IPS-20b (cell line): ENCODE results near the gene NAV2.

Experiments
- H3K27ac ChIP-seq: one replicate; pipeline ENCODE4 v1.5.1; 2013; ENCODE audit warnings: low read length
- H3K27me3 ChIP-seq: 2 replicates; pipeline ENCODE4 v1.6.1; 2013; ENCODE audit warnings: mild to moderate bottlenecking, low read length, inconsistent platforms; ENCODE audit not compliant: insufficient read depth
- H3K36me3 ChIP-seq: 2 replicates; pipeline ENCODE4 v1.6.1; 2013; ENCODE audit warnings: low read depth, mild to moderate bottlenecking, inconsistent platforms, low read length, moderate library complexity; ENCODE audit not compliant: insufficient read depth
- H3K4me1 ChIP-seq: 2 replicates; pipeline ENCODE4 v1.6.1; 2013; ENCODE audit warnings: mild to moderate bottlenecking, control low read depth, inconsistent platforms, low read length, moderate library complexity; ENCODE audit not compliant: insufficient read depth
- H3K4me3 ChIP-seq: 2 replicates; pipeline ENCODE4 v1.5.1; 2013; ENCODE audit warnings: mild to moderate bottlenecking, low read length, inconsistent platforms
- H3K9ac ChIP-seq: 2 replicates; pipeline ENCODE4 v1.6.1; 2013; ENCODE audit warnings: low read depth, mild to moderate bottlenecking, inconsistent platforms, low read length, moderate library complexity
- H3K9me3 ChIP-seq: 2 replicates; pipeline ENCODE4 v1.6.1; 2013; ENCODE audit warnings: mild to moderate bottlenecking, low read depth, low read length, inconsistent platforms; ENCODE audit not compliant: insufficient read depth

The NAV2 gene

DNA sequence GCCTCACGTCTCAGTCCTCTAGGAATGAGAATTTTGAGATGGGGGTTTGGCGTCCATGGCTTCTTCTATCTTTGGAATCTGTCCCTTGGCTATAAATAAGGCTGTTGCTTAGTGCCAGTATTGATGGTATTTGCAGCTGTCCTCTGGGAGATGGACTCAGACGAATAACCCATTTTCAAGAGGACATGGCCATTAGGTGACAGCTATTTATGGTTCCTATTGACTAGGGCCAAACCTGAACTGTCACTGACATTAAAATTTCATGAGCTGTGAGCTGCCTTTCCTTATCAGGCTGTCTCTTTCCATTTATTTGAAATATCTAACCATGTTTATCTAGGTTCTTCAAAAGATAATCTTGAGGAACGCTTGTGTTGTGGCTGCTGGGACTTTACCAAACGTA lies 92.7 kb downstream of the NAV2 start:
- no peak overlapping the region for H3K27ac ChIP-seq
- H3K36me3 ChIP-seq: peaks cover 6% of the 10 kb centered on the region; the same call in 1 of the 2 replicates
- no peak overlapping the region for H3K4me3 ChIP-seq
- H3K9me3 ChIP-seq: no peaks in the 10 kb centered on the region
- H3K4me1 ChIP-seq: peaks cover 49% of the 10 kb centered on the region
- no peaks in the 10 kb centered on the region for H3K27me3 ChIP-seq
- no peak overlapping the region for H3K9ac ChIP-seq

DNA sequence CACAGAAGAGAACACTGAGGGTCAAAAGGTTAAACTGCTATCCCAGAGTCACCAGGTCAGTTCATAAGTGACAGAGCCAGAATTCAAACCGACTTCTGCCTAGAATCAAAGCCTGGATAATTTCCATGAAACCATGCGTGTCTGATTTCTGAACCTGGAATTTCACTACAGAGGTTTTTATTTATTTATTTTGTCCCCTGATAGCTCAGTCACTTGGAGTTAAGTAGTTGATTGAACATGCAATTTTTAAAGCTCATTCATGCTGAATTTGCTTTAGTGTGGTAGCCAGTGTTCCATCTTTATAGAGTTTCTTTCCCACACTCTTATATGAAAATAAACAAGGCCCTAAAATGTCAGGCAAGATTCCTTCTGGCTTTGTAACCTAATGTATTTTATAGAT lies 93.2 kb downstream of the NAV2 start:
- peaks cover 51% of the 10 kb centered on the region for H3K4me1 ChIP-seq
- H3K9me3 ChIP-seq: no peaks in the 10 kb centered on the region
- H3K4me3 ChIP-seq: no peak overlapping the region
- no peak overlapping the region for H3K9ac ChIP-seq
- no peaks in the 10 kb centered on the region for H3K27me3 ChIP-seq
- H3K27ac ChIP-seq: no peak overlapping the region
- peaks cover 6% of the 10 kb centered on the region; the same call in 1 of the 2 replicates for H3K36me3 ChIP-seq

DNA sequence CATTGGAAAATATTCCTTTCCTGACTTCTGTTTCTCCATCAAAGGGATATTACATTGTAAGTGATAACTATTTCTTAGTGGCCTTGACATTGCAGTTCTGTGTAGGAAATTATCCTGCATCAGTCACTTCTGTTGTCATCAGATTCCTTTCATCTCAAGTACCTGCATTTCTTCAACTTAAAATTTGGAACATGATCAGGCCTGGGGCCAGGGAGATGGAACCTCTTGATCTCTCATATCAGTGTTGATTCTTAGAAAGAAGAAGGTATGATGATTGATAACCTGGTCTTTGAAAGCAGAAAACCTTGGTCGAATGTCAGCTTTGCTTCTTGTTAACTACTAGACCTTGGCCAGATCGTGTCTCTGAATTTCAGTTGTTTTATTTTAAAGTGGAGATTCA lies 93.6 kb downstream of the NAV2 start:
- no peak overlapping the region for H3K4me3 ChIP-seq
- peaks cover 55% of the 10 kb centered on the region for H3K4me1 ChIP-seq
- H3K9ac ChIP-seq: no peak overlapping the region
- no peaks in the 10 kb centered on the region for H3K9me3 ChIP-seq
- no peaks in the 10 kb centered on the region for H3K27me3 ChIP-seq
- H3K27ac ChIP-seq: no peak overlapping the region
- H3K36me3 ChIP-seq: peaks cover 6% of the 10 kb centered on the region; the same call in 1 of the 2 replicates

DNA sequence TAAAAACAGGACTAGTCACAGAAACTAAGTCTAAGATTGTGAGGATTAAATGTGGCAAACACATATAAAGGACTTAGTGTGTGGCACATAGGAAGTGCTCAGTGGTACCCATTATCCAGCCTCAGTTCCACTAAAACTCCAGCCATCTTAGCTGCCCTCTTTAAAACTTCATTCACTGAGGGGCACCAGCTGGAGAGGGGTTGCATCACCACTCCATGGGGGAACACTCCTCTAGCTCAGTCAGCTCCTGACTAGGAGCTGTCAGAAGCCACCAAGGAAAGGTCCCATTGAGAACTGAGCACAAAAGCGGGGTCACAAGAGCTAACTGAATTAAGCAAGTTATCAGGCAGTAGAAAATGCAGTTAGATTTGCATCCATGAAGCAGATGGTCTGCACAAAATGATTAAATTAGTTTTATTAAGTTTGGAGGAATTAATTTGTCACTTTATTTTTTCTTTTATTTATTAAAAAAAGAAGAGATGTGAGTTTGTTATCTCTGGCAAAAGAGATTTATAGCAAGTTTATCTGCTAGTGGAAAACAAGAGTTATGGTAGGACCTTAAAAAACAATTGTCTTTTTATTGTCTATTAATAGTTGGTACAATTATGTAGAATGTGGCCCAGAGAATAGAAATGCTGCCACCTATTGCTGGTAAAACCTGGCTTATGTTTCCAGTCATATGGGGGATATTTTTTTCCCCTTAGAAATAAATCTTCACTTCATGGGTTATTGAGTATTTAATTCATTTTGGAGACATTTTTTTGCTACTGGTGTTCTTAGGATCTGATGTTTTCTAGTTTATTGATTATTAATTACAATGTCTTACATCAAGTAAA lies 95.7 kb downstream of the NAV2 start:
- Histone ChIP-seq H3K4me3 (no peak overlapping the region), H3K27ac (no peak overlapping the region), H3K4me1 (peaks cover 55% of the 10 kb centered on the region), H3K9ac (no peak overlapping the region), H3K36me3 (peaks cover 6% of the 10 kb centered on the region; the same call in 1 of the 2 replicates), H3K27me3 (no peaks in the 10 kb centered on the region), H3K9me3 (no peaks in the 10 kb centered on the region)

DNA sequence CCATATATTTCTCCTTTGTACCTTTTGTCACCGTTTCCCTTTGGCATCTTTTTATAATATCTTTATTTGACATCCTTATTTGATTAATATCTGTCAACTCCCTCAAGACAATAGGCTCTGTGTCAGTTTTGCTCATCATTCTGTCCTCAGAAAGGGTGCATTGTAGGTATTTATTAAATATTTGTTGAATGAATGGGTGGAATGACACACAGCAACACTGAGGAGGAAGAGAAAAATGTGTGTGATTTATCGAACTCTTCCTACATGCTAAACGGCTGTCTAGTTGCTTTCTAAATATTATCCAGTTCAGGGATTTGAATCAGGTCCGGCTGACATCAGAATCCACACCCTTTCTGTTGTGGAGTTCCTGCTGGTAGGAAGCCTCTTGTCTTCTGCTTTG lies 98.2 kb downstream of the NAV2 start:
- Histone ChIP-seq H3K27ac (no peak overlapping the region), H3K27me3 (no peaks in the 10 kb centered on the region), H3K9me3 (no peaks in the 10 kb centered on the region), H3K9ac (no peak overlapping the region), H3K4me3 (no peak overlapping the region), H3K4me1 (peaks cover 53% of the 10 kb centered on the region), H3K36me3 (peaks cover 3% of the 10 kb centered on the region; the same call in 1 of the 2 replicates)

DNA sequence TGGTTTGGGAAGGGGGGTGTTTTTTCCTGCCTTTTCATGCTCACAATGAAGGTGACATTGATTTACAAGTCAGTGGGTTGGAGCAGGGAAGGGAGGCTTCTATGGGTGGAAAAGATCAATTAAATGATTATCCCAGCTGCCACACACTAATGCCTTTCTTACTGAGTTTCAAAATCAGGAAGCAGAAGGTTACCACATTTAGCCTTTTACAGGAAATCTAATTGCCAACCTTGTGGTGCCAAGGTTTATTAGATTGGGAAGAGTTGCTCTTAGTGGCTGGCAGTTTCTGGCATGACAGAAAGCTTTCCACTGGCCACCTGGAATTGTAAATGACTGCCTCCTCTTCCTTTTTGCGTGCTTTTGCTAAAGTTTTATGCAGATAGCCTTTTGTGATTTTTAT lies 98.7 kb downstream of the NAV2 start:
- H3K9me3 ChIP-seq: no peaks in the 10 kb centered on the region
- H3K9ac ChIP-seq: no peak overlapping the region
- H3K4me3 ChIP-seq: no peak overlapping the region
- H3K36me3 ChIP-seq: no peaks in the 10 kb centered on the region
- H3K27ac ChIP-seq: no peak overlapping the region
- H3K27me3 ChIP-seq: no peaks in the 10 kb centered on the region
- H3K4me1 ChIP-seq: peaks cover 59% of the 10 kb centered on the region

DNA sequence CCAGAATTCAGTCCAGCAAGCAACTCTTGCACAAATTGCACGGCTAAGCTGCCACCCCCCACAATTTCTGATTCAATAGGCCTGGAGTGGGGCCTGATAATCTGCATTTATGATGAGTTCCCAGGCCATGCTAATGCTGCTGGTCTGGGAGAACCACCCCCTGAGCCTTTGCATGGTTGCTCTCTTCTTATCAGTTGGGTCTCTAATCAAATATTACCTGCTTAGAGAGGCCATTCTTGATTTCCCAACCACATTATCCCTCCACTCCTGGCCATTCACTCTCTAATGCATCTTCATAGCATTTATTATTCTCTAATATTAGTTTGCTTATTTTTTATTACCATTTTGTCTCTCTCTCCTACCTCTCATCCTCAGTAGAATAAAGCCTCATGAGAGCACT lies 99.5 kb downstream of the NAV2 start:
- Histone ChIP-seq H3K9ac (no peak overlapping the region), H3K27ac (no peak overlapping the region), H3K9me3 (no peaks in the 10 kb centered on the region), H3K4me3 (no peak overlapping the region), H3K4me1 (peaks cover 58% of the 10 kb centered on the region), H3K27me3 (no peaks in the 10 kb centered on the region), H3K36me3 (no peaks in the 10 kb centered on the region)

DNA sequence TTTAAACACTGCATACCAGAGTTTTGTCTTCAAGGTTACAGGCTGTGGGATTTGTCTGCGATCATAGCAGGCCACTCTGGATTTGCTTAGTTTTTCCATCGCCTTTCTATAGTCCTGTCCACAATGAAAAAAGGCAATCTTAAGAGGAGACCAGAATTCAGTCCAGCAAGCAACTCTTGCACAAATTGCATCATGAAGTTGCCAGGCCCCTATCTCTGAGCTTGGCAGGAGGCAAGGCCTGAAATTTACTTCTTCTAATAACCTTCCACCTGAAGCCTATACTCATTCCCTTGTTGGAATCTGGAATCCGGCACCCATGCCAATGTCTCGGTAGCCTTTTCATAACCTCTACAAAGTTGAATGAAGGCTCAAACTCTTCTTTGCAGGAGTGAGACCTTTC lies 100.1 kb downstream of the NAV2 start:
- Histone ChIP-seq H3K27ac (no peak overlapping the region), H3K9ac (no peak overlapping the region), H3K9me3 (no peaks in the 10 kb centered on the region), H3K36me3 (no peaks in the 10 kb centered on the region), H3K4me3 (no peak overlapping the region), H3K4me1 (peaks cover 54% of the 10 kb centered on the region), H3K27me3 (no peaks in the 10 kb centered on the region)

DNA sequence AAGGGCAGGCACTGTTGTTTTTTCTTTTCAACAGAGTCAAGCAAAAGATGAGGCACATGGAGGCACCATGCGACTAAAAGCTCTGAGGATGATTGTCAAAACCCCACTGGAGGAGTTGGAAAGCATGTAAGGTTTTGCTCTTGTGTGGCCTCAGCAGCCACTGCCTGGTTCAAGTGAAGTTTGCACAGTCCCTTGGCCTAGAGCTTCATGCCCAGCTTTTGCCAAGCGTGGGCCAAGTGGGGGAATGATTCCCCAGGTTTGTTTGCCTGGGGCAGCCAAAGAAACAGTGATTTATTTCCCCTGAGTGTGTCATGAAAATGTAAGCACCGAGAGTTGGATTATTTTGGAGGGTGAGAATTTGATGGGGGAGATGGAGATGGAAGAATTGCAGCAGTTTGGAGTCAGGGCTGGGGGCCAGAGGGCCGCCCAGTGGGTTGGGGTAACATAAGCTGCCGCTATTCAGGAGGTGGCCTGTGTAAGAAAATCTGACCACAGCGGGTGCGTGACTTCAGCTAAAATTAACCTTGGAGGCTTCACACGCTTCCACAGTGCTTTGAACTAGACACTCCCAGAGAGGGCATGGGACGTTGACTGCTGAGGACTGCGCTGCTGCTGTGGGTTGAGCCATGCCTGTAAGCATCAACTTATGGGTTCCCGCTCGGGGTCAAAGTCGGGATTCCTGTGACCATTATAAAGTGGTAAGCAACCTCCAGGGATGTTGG lies 100.7 kb downstream of the NAV2 start:
- H3K4me1 ChIP-seq: peaks cover 50% of the 10 kb centered on the region
- no peak overlapping the region for H3K27ac ChIP-seq
- no peak overlapping the region for H3K9ac ChIP-seq
- H3K4me3 ChIP-seq: no peak overlapping the region
- H3K9me3 ChIP-seq: no peaks in the 10 kb centered on the region
- no peaks in the 10 kb centered on the region for H3K36me3 ChIP-seq
- no peaks in the 10 kb centered on the region for H3K27me3 ChIP-seq

DNA sequence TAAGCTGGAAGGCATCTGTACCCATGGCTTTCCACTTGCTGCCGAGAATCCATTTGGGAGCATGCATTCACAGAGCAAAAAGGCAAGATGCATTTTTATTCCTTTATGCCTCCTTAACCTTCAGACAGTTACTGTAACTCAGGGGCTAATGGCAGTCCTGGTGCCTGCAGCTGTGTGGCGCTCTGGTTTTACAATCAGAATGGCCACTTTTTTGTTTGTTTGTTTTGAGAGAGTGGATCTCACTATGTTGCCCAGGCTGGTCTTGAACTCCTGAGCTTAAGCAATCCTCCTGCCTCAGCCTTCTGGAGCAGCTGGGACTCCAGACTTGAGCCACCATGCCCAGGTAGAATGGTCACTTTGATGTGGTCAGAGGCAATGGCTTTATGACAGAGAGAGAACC lies 101.8 kb downstream of the NAV2 start:
- no peak overlapping the region; the same call in 1 of the 2 replicates for H3K9ac ChIP-seq
- H3K27ac ChIP-seq: no peak overlapping the region
- no peaks in the 10 kb centered on the region for H3K27me3 ChIP-seq
- no peak overlapping the region for H3K4me3 ChIP-seq
- H3K9me3 ChIP-seq: no peaks in the 10 kb centered on the region
- no peaks in the 10 kb centered on the region for H3K36me3 ChIP-seq
- peaks cover 53% of the 10 kb centered on the region for H3K4me1 ChIP-seq

DNA sequence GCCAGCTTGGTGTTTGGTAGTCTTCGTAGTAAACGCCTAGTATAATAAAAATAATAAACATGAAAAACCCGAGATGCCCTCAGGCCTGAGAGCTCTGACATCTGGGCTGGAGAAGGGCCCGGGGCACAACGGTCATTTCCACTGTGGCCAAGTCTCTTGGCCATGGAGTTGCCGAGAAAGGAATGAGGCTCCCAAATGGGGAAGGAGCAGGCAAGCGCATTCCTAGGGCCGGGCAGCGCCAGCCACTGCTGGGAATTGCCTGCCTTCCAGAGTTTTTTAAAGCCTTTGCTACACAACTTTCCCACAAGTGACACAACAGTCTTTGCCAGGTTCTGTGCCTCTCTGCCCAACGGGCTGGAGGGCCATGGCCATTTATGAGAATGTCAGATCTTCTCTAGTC lies 103.4 kb downstream of the NAV2 start:
- Histone ChIP-seq H3K27ac (peak overlapping the region; percentile 85), H3K4me1 (peaks cover 58% of the 10 kb centered on the region), H3K9ac (peak overlapping the region; percentile 61), H3K9me3 (no peaks in the 10 kb centered on the region), H3K27me3 (no peaks in the 10 kb centered on the region), H3K36me3 (peaks cover 9% of the 10 kb centered on the region; the same call in 1 of the 2 replicates), H3K4me3 (peak overlapping the region; percentile 38; the same call in 1 of the 2 replicates)

DNA sequence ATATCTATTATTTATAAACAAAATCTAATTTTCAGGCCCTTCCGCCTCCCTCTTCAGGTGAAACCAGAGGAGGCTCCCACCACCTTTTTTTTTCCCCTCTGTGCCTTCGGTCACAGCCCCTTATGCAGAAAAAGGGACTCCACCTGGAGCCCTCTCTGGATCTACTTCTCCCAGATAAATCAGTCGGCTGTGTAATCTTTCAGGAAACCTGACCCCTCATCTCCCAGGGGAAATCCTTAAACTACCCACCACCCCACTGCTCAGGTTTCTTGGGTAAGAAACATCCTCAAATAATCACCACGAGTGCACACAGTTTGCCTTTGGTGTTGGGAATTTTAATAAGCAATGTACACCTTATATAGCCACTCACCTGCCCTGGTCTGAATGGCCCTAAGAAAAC lies 104.2 kb downstream of the NAV2 start:
- peaks cover 15% of the 10 kb centered on the region; the same call in 1 of the 2 replicates for H3K36me3 ChIP-seq
- no peaks in the 10 kb centered on the region for H3K9me3 ChIP-seq
- peak overlapping the region; percentile 56; the same call in 1 of the 2 replicates for H3K4me3 ChIP-seq
- H3K27me3 ChIP-seq: no peaks in the 10 kb centered on the region
- H3K4me1 ChIP-seq: peaks cover 50% of the 10 kb centered on the region
- peak overlapping the region; percentile 77; the same call in 1 of the 2 replicates for H3K9ac ChIP-seq
- peak overlapping the region; percentile 86 for H3K27ac ChIP-seq
